ENCODE measurements around the gene NME4.

GRCh38 chr16:444027-444426, 47.0 kb downstream of the NME4 start:
- TF ChIP-seq EZH2 (IDR thresholded peaks at IDR 0.05; ENCODE audit: borderline replicate concordance, low read depth, low read length, poor library complexity, severe bottlenecking), result no peak
- TF ChIP-seq CTCF (conservative IDR thresholded peaks at IDR 0.05; ENCODE audit: low read depth, low read length), result no peak

Measured in A673 (cell line).